Measurements from ENCODE around the gene WDR13. TPM values are rescaled to one million over a fixed set of nuclear protein-coding genes. Genes with fewer than 3 reads are reported as not detected.

Gene WDR13
- total RNA-seq, 1 donor = 88.7 TPM

DNA sequence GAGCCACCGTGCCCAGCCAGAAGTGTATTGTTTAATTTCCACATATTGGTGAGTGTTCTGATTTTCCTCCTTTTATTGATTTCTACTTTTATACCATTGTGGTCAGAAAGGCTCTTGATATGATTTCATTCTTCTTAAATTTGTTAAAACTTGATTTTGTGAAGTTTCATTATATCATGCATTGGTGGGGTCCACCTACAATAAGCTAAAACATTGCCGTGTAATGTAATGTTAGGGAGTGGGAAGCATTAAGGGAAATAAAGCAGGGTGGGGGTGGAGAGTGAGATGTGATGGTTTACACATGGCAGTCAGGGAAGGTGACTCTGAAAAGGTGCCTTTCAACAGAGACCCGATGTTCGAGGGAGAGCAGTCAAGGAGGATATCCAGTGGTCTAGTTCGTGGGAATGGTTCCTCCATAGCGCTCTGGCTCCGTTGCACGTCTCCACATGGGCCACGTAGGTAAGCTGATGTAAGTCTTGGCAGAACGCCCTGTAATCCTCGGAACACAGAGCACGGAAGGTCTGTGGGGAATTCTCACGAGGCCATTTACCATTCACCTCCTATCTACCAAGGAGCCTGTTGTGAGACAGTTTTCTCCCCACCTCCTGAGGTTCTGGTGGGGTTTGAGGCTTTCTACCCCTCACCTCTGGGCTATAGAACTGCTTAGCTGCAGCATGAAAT, 7.7 kb upstream of the WDR13 start:
- no peak overlapping the region for H3K4me3 ChIP-seq (ENCODE audit: insufficient read depth, low read length)
- no peaks in the 10 kb centered on the region for H4K20me1 ChIP-seq (ENCODE audit: insufficient read depth, low read length)
- H3K4me1 ChIP-seq (ENCODE audit: insufficient read depth, low read length) = peaks cover 3% of the 10 kb centered on the region
- H3K27me3 ChIP-seq (ENCODE audit: insufficient read depth, low read length) = no peaks in the 10 kb centered on the region
- no peaks in the 10 kb centered on the region for H3K9me3 ChIP-seq (ENCODE audit: low read depth, low read length)
- no peaks in the 10 kb centered on the region for H3K36me3 ChIP-seq (ENCODE audit: insufficient read depth, low read length)
- no peaks in the 10 kb centered on the region for H3K79me2 ChIP-seq (ENCODE audit: insufficient read depth, low read length)
- TF ChIP-seq, protein P1, sequence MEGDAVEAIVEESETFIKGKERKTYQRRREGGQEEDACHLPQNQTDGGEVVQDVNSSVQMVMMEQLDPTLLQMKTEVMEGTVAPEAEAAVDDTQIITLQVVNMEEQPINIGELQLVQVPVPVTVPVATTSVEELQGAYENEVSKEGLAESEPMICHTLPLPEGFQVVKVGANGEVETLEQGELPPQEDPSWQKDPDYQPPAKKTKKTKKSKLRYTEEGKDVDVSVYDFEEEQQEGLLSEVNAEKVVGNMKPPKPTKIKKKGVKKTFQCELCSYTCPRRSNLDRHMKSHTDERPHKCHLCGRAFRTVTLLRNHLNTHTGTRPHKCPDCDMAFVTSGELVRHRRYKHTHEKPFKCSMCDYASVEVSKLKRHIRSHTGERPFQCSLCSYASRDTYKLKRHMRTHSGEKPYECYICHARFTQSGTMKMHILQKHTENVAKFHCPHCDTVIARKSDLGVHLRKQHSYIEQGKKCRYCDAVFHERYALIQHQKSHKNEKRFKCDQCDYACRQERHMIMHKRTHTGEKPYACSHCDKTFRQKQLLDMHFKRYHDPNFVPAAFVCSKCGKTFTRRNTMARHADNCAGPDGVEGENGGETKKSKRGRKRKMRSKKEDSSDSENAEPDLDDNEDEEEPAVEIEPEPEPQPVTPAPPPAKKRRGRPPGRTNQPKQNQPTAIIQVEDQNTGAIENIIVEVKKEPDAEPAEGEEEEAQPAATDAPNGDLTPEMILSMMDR (IDR thresholded peaks at IDR 0.05; ENCODE audit: extremely low read depth, low read depth, low read length) = no peak
- H3K27ac ChIP-seq (ENCODE audit: low read depth, low read length) = no peak overlapping the region
- DNase-seq (ENCODE audit: insufficient read length, low spot score, missing footprints) = no peak
- no peak overlapping the region for H3K4me2 ChIP-seq (ENCODE audit: insufficient read depth, low read length)
- H2AFZ ChIP-seq (ENCODE audit: low read length) = no peak overlapping the region

DNA sequence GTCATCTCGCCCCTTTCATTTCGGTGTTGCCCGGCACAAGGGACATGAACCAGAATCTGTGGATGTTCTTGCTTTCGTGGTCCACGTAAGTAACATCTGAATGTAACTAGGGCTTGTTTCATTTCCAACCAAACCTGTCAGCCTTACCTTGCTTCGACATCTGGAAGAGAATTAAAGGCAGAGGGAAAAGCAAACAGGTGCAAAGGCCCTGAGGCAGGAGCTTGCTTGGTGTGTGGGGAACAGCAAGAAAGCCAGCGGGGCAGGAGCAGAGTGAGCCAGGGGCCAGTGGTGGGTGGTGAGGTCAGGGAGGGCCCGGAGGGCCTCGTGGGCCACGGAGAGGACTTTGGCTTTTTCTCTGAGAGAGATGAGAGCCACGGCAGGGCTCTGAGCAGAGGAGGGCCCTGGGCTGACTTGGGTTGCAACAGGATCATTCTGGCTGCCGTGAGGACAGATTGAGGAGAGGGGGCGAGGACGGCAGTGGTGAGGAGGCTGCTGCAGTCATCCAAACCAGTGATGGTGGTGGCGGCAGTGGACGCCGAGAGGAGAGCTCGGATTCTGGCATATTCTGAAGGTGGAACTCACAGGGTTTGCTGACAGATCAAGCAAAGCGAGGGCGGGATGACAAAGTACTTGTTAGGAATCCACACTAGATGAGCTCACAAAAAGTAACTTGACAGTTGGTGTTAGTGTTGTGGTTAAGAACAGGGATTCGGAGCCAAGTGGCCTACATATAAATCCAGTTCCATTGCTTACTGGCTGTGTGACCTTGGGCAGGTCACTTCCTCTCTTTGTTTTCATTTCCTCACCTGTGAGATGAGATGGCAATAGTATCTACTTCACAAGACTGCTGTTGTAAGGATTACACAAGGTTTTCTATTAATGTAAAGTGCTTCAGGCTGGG, 6.8 kb upstream of the WDR13 start:
- H3K9me3 ChIP-seq (ENCODE audit: low read depth, low read length) = no peaks in the 10 kb centered on the region
- H2AFZ ChIP-seq (ENCODE audit: low read length) = no peak overlapping the region
- no peak for DNase-seq (ENCODE audit: insufficient read length, low spot score, missing footprints)
- H3K27ac ChIP-seq (ENCODE audit: low read depth, low read length) = no peak overlapping the region
- H3K79me2 ChIP-seq (ENCODE audit: insufficient read depth, low read length) = no peaks in the 10 kb centered on the region
- H3K36me3 ChIP-seq (ENCODE audit: insufficient read depth, low read length) = no peaks in the 10 kb centered on the region
- H4K20me1 ChIP-seq (ENCODE audit: insufficient read depth, low read length) = no peaks in the 10 kb centered on the region
- no peak overlapping the region for H3K4me2 ChIP-seq (ENCODE audit: insufficient read depth, low read length)
- peaks cover 3% of the 10 kb centered on the region for H3K4me1 ChIP-seq (ENCODE audit: insufficient read depth, low read length)
- H3K27me3 ChIP-seq (ENCODE audit: insufficient read depth, low read length) = no peaks in the 10 kb centered on the region
- TF ChIP-seq, protein P1 (IDR thresholded peaks at IDR 0.05; ENCODE audit: extremely low read depth, low read depth, low read length) = no peak
- no peak overlapping the region for H3K4me3 ChIP-seq (ENCODE audit: insufficient read depth, low read length)

GRCh38 chrX:48591255-48591791, 6.0 kb upstream of the WDR13 start:
- Histone ChIP-seq H3K36me3 (ENCODE audit: insufficient read depth, low read length) (no peaks in the 10 kb centered on the region), H3K4me1 (ENCODE audit: insufficient read depth, low read length) (peaks cover 3% of the 10 kb centered on the region), H2AFZ (ENCODE audit: low read length) (peak overlapping the region; percentile 60), H4K20me1 (ENCODE audit: insufficient read depth, low read length) (no peaks in the 10 kb centered on the region), H3K27ac (ENCODE audit: low read depth, low read length) (no peak overlapping the region), H3K9me3 (ENCODE audit: low read depth, low read length) (no peaks in the 10 kb centered on the region), H3K79me2 (ENCODE audit: insufficient read depth, low read length) (no peaks in the 10 kb centered on the region), H3K4me3 (ENCODE audit: insufficient read depth, low read length) (no peak overlapping the region), H3K27me3 (ENCODE audit: insufficient read depth, low read length) (no peaks in the 10 kb centered on the region), H3K4me2 (ENCODE audit: insufficient read depth, low read length) (no peak overlapping the region)
- TF ChIP-seq, protein P1 (IDR thresholded peaks at IDR 0.05; ENCODE audit: extremely low read depth, low read depth, low read length) = no peak
- DNase-seq (ENCODE audit: insufficient read length, low spot score, missing footprints) = no peak

GRCh38 chrX:48592971-48593370, 4.3 kb upstream of the WDR13 start:
- no peaks in the 10 kb centered on the region for H3K27me3 ChIP-seq (ENCODE audit: insufficient read depth, low read length)
- H3K9me3 ChIP-seq (ENCODE audit: low read depth, low read length) = no peaks in the 10 kb centered on the region
- TF ChIP-seq, protein P1 (IDR thresholded peaks at IDR 0.05; ENCODE audit: extremely low read depth, low read depth, low read length) = no peak
- H3K4me2 ChIP-seq (ENCODE audit: insufficient read depth, low read length) = no peak overlapping the region
- no peak for DNase-seq (ENCODE audit: insufficient read length, low spot score, missing footprints)
- peak overlapping the region; percentile 2 for H2AFZ ChIP-seq (ENCODE audit: low read length)
- H3K79me2 ChIP-seq (ENCODE audit: insufficient read depth, low read length) = no peaks in the 10 kb centered on the region
- H3K4me3 ChIP-seq (ENCODE audit: insufficient read depth, low read length) = no peak overlapping the region
- H3K27ac ChIP-seq (ENCODE audit: low read depth, low read length) = no peak overlapping the region
- H4K20me1 ChIP-seq (ENCODE audit: insufficient read depth, low read length) = no peaks in the 10 kb centered on the region
- no peaks in the 10 kb centered on the region for H3K36me3 ChIP-seq (ENCODE audit: insufficient read depth, low read length)
- H3K4me1 ChIP-seq (ENCODE audit: insufficient read depth, low read length) = peaks cover 3% of the 10 kb centered on the region

Measured in osteoblast (primary cell).